Uterus (tissue), 2 donors: ENCODE measurements around the gene FSIP1.

Source experiments
- CTCF ChIP-seq, 4 experiments: fragments of 200-600 bp in 2 of 4; fragments of 450-650 bp in 2 of 4; sonication (generic) in 2 of 4; IDR thresholded peaks; one replicate each; pipeline ENCODE4 v1.5.1; 2016 to 2019; ENCODE audit warnings: antibody characterized with exemption in 4 of 4, mild to moderate bottlenecking in 2 of 4, moderate library complexity in 1 of 4
- POLR2A ChIP-seq, 2 donors: fragments of 450-650 bp; IDR thresholded peaks; one replicate each; pipeline ENCODE4 v1.6.1; 2016; ENCODE audit warnings: antibody characterized with exemption in 2 of 2, mild to moderate bottlenecking in 1 of 2, moderate library complexity in 1 of 2

- TF ChIP-seq CTCF (IDR thresholded peaks at IDR 0.05) (no peak), POLR2A (IDR thresholded peaks at IDR 0.05) (no peak)
Measured at GRCh38 chr15:39575180-39575579, 207.5 kb downstream of the FSIP1 start.
